Progenitor cell of endocrine pancreas (in vitro differentiated cells): ENCODE results near the gene CCDC89. TPM values are rescaled to one million over a fixed set of nuclear protein-coding genes. Genes with fewer than 3 reads are reported as not detected.
"Not testable (repeated sequence)": the region's sequence is repeated elsewhere in the genome, so short reads cannot be mapped to it uniquely, and the experiment has no call there.

Source experiments
- DNase-seq: peaks from one replicate; pipeline ENCODE4 v3.0.0; 2021; ENCODE audit warnings: low spot score; ENCODE audit not compliant: unreplicated experiment
- H3K27ac Mint-ChIP-seq: 2 replicates; pipeline ENCODE4 v1.8.0; 2021; ENCODE audit warnings: mild to moderate bottlenecking, moderate library complexity, mixed read lengths
- H3K27me3 Mint-ChIP-seq: 2 replicates; pipeline ENCODE4 v1.8.0; 2021; ENCODE audit warnings: mixed read lengths
- H3K36me3 Mint-ChIP-seq: 2 replicates; pipeline ENCODE4 v1.8.0; 2022; ENCODE audit warnings: mixed read lengths; ENCODE audit not compliant: insufficient read depth
- H3K4me1 Mint-ChIP-seq: 2 replicates; pipeline ENCODE4 v1.8.0; 2021; ENCODE audit warnings: low read depth, mixed read lengths
- H3K4me3 Mint-ChIP-seq: 2 replicates; pipeline ENCODE4 v1.8.0; 2021; ENCODE audit warnings: low read depth, mild to moderate bottlenecking, moderate library complexity, mixed read lengths
- H3K9me3 Mint-ChIP-seq: 2 replicates; pipeline ENCODE4 v1.8.0; 2021; ENCODE audit warnings: low read depth, mixed read lengths
- CTCF ChIP-seq: fragments of 200-600 bp; sonication (generic); IDR thresholded peaks from one replicate; pipeline ENCODE4 v1.5.0; 2021; ENCODE audit warnings: antibody characterized with exemption, mild to moderate bottlenecking; ENCODE audit not compliant: unreplicated experiment
- total RNA-seq: library from RNA; stranded (reverse); gene quantifications from 2 replicates; pipeline ENCODE4 v1.2.1, GENCODE V29; 2021

The CCDC89 gene
- total RNA-seq, 1 donor from 2014 or later = not detected

DNA sequence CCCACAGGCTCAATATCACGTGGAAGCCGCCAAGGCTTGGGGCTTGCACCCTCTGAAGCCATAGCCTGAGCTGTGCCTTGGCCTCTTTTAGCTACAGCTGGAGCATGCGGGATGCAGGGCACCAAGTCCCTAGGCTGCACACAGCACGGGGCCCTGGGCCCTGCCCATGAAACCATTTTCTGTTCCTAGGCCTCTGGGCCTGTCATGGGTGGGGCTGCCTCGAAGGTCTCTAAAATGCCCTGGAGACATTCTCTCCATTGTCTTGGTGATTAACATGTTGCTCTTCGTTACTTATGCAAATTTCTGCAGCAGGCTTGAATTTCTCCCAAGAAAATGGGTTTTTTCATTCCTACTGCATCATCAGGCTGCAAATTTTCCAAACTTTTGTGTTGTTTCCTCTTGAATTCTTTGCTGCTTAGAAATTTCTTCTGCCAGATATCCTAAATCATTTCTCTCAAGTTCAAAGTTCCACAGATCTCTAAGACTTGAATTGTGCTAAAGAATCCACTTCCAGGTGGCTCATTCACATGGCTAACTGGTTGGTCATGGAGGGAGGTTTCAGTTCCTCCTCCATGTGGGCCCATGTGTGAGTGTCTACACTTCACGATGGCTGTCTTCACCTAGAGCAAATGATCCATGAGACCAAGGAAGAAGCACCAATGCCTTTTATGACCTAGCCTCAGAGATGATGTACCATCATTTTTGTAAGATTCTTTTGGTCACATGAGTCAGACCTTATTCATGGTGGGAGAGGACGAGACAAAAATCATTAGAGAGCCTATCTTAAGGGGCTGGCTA lies 13.7 kb downstream of the CCDC89 start:
- DNase-seq = no peak
- peaks cover 4% of the 10 kb centered on the region for H3K9me3 Mint-ChIP-seq
- H3K27ac Mint-ChIP-seq = no peak overlapping the region

DNA sequence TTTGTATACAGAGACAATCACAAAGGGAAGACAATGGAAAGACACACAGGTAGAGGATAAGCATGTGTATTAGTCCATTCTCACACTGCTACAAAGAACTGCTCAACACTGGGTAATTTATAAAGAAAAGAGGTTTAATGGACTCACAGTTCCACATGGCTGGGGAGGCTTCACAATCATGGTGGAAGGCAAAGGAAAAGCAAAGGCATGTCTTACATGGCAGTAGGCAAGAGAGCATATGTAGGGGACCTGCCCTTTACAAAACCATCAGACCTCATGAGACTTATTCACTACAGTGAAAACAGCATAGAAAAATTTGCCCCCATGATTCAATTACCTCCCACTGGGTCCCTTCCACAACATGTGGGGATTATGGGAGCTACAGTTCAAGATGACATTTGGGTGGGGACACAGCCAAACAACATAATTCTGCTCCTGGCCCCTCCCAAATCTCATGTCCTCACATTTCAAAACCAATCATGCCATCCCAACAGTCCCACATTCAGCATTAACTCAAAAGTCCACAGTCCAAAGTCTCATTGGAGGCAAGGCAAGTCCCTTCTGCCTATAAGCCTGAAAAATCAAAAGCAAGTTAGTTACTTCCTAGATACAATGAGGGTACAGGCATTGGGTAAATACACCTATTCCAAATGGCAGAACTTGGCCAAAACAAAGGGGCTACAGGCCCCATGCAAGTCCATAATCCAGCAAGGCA lies 14.9 kb downstream of the CCDC89 start:
- not testable (repeated sequence) for DNase-seq, H3K4me1 Mint-ChIP-seq, H3K27ac Mint-ChIP-seq, H3K27me3 Mint-ChIP-seq, H3K36me3 Mint-ChIP-seq, H3K9me3 Mint-ChIP-seq, H3K4me3 Mint-ChIP-seq

More for the DNA sequence above, 13.7 kb downstream of the CCDC89 start:
- Mint-ChIP-seq H3K27me3 (no peaks in the 10 kb centered on the region), H3K4me1 (no peaks in the 10 kb centered on the region), H3K36me3 (no peaks in the 10 kb centered on the region), H3K4me3 (no peak overlapping the region)
- no peak for TF ChIP-seq CTCF

DNA sequence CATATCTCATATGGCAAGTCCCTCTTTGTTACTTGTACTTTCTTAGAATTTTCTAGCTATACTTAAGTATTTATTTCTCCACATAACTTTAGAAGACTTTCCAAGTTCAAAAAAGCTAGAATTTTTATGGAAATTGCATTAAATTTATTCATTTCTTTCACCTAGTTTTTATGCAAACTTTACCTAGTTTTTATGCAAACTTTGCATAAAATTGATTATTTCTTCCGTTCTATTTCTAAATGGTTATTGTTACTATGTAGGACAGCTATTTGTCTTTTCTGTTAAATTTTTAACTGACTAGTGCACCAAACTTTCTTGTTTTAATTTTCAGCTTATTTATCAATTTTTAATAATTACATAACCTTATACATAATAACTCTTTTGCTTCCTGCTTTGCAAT lies 17.8 kb downstream of the CCDC89 start:
- peaks cover 4% of the 10 kb centered on the region for H3K9me3 Mint-ChIP-seq
- peaks cover 7% of the 10 kb centered on the region for H3K4me1 Mint-ChIP-seq
- H3K27me3 Mint-ChIP-seq = no peaks in the 10 kb centered on the region
- no peak for DNase-seq
- H3K27ac Mint-ChIP-seq = no peak overlapping the region
- H3K4me3 Mint-ChIP-seq = no peak overlapping the region
- no peak for TF ChIP-seq CTCF
- peaks cover 6% of the 10 kb centered on the region for H3K36me3 Mint-ChIP-seq

GRCh38 chr11:85666687-85667086 lies 19.3 kb downstream of the CCDC89 start:
- Mint-ChIP-seq H3K27me3 (no peaks in the 10 kb centered on the region), H3K4me1 (peaks cover 15% of the 10 kb centered on the region), H3K9me3 (peaks cover 4% of the 10 kb centered on the region), H3K36me3 (peaks cover 6% of the 10 kb centered on the region), H3K4me3 (no peak overlapping the region), H3K27ac (no peak overlapping the region)
- no peak for TF ChIP-seq CTCF
- DNase-seq = no peak

DNA sequence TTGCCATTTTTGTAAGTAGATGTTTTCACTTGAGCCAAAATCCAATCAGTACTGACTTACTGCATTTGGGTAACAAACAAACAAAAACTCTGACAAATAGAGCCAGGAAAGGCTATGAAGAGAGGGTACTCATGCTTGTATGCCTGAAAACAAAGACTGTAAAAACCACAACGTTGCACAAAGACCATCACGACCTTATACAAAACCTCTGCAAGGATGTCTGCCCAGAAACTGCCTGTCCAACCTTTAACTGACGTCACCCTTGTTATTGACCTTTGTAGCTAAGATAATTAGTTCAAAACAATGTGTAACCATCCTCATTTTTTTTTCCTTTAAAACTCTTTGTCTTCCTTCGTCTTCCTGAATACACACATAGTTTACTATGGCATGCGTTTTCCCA lies 20.3 kb downstream of the CCDC89 start:
- Mint-ChIP-seq H3K27ac (peak overlapping the region; percentile 98), H3K36me3 (peaks cover 10% of the 10 kb centered on the region), H3K9me3 (peaks cover 1% of the 10 kb centered on the region), H3K4me1 (peaks cover 24% of the 10 kb centered on the region), H3K4me3 (peak overlapping the region; percentile 100), H3K27me3 (no peaks in the 10 kb centered on the region)
- no peak for DNase-seq
- no peak for TF ChIP-seq CTCF
